ENCODE data around the gene SMARCAL1. TPM values are rescaled to one million over a fixed set of nuclear protein-coding genes. Genes with fewer than 3 reads are reported as not detected.
A peak's percentile ranks its signal among the peaks of the same experiment; 100 is the strongest.

Gene SMARCAL1
- total RNA-seq, 1 experiment from 2014 or later: 25.4 TPM

DNA sequence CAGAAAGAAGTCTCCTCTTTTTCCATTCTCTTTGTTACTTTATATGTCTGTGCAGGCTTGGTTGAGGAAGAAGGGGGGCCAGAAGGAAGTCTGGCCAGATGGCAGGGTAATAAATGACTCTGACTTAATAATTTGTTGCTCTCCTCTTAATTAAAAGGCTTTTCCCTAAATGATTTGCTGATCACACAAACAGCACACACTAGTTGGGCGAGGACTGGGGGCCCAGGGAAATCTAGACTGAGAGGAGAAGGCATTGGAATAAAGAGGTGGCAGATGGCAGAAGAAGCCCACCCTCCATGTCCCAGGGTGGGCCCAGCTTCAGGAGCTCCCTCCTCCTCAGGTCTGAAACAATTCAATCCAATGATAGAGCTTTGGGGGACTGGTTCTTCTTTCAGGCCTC is 12.7 kb upstream of the SMARCAL1 start:
- no peak overlapping the region for H3K4me3 Mint-ChIP-seq (ENCODE audit: low read depth, unreplicated experiment)
- H3K4me1 Mint-ChIP-seq (ENCODE audit: low read depth, unreplicated experiment): no peaks in the 10 kb centered on the region
- peaks cover 5% of the 10 kb centered on the region for H3K9me3 Mint-ChIP-seq (ENCODE audit: low read depth, unreplicated experiment)
- no peak overlapping the region for H3K27ac Mint-ChIP-seq (ENCODE audit: unreplicated experiment)
- no TSS peak for BruUV-seq (replicated peaks)
- TF ChIP-seq, protein P1, sequence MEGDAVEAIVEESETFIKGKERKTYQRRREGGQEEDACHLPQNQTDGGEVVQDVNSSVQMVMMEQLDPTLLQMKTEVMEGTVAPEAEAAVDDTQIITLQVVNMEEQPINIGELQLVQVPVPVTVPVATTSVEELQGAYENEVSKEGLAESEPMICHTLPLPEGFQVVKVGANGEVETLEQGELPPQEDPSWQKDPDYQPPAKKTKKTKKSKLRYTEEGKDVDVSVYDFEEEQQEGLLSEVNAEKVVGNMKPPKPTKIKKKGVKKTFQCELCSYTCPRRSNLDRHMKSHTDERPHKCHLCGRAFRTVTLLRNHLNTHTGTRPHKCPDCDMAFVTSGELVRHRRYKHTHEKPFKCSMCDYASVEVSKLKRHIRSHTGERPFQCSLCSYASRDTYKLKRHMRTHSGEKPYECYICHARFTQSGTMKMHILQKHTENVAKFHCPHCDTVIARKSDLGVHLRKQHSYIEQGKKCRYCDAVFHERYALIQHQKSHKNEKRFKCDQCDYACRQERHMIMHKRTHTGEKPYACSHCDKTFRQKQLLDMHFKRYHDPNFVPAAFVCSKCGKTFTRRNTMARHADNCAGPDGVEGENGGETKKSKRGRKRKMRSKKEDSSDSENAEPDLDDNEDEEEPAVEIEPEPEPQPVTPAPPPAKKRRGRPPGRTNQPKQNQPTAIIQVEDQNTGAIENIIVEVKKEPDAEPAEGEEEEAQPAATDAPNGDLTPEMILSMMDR (IDR thresholded peaks at IDR 0.05; ENCODE audit: unreplicated experiment): no peak
- H3K27me3 Mint-ChIP-seq (ENCODE audit: unreplicated experiment): peaks cover 46% of the 10 kb centered on the region
- no peak for DNase-seq
- no peaks in the 10 kb centered on the region for H3K36me3 Mint-ChIP-seq (ENCODE audit: insufficient read depth, unreplicated experiment)
- CTCF ChIA-PET: no interaction called here
- intact Hi-C loops (cut with micrococcal nuclease; ENCODE audit: unreplicated experiment): loop anchor here (5.0 kb wide), 1 partner anchor 177 kb away; no protein-coding TSS in a partner anchor

DNA sequence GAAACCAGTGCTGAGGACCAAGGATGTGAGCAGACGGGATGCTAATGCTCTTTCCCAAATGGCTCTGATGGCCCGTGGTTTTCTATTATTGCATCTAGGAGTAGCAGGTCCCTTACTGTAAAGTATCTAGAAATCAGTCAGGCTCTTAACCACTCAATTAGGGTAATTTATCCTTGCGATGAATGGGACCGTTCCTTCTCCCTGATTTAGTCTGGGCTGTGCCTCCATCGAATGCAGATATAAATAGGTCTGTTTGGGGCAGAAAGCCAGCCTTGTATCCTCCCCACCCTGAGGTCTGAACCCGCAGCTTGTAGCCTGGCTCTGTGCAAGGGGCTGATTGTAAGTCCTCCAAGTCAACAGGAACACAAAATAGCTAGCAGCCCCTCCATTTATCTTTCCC is 9.5 kb upstream of the SMARCAL1 start:
- Mint-ChIP-seq H3K27ac (ENCODE audit: unreplicated experiment) (no peak overlapping the region), H3K27me3 (ENCODE audit: unreplicated experiment) (peaks cover 54% of the 10 kb centered on the region), H3K36me3 (ENCODE audit: insufficient read depth, unreplicated experiment) (no peaks in the 10 kb centered on the region), H3K4me3 (ENCODE audit: low read depth, unreplicated experiment) (no peak overlapping the region), H3K9me3 (ENCODE audit: low read depth, unreplicated experiment) (peaks cover 5% of the 10 kb centered on the region), H3K4me1 (ENCODE audit: low read depth, unreplicated experiment) (no peaks in the 10 kb centered on the region)
- intact Hi-C loops (cut with micrococcal nuclease; ENCODE audit: unreplicated experiment): loop anchor here (5.0 kb wide), 1 partner anchor 180 kb away; no protein-coding TSS in a partner anchor
- CTCF ChIA-PET: interaction anchor here (0.6 kb wide), 2 partner anchors 9 to 102 kb away, joined by 3 to 4 read pairs; partner anchors contain the start of gene SMARCAL1
- TF ChIP-seq, protein P1 (IDR thresholded peaks at IDR 0.05; ENCODE audit: unreplicated experiment): no peak
- no peak for DNase-seq
- BruUV-seq (replicated peaks): no TSS peak

DNA sequence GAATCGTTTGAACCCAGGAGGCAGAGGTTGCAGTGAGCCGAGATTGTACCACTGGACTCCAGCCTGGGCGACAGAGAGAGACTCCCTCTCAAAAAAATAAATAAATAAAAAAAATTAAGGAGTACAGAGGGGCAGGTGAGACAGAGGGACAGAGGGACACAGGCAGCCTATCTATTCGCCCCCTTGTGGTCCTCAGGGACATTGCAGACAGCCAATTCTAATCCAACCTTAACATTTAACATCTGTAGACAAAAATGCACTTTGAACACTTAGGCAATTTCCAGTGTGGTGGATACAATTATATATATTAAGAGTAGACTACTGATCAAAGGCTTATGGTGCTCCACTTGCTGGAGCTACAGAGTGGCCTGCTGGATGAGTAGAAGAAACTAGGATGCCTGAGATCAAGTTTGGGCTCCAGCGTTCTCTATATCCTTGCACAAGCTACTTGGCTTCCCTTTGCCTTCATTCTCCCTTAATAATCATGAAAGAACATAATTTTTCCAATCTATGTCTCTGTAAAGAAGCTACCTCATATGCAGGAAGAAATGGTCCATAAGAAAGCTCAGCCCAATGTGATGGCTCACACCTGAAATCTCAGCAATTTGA is 8.2 kb upstream of the SMARCAL1 start:
- intact Hi-C loops (cut with micrococcal nuclease; ENCODE audit: unreplicated experiment): loop anchor here (5.0 kb wide), 1 partner anchor 182 kb away; no protein-coding TSS in a partner anchor
- TF ChIP-seq, protein P1 (IDR thresholded peaks at IDR 0.05; ENCODE audit: unreplicated experiment): peak; percentile 81
- DNase-seq: peak; percentile 46
- Mint-ChIP-seq H3K9me3 (ENCODE audit: low read depth, unreplicated experiment) (peaks cover 5% of the 10 kb centered on the region), H3K36me3 (ENCODE audit: insufficient read depth, unreplicated experiment) (no peaks in the 10 kb centered on the region), H3K27me3 (ENCODE audit: unreplicated experiment) (peaks cover 65% of the 10 kb centered on the region), H3K27ac (ENCODE audit: unreplicated experiment) (no peak overlapping the region), H3K4me1 (ENCODE audit: low read depth, unreplicated experiment) (no peaks in the 10 kb centered on the region), H3K4me3 (ENCODE audit: low read depth, unreplicated experiment) (no peak overlapping the region)
- no TSS peak for BruUV-seq (replicated peaks)
- CTCF ChIA-PET: no interaction called here

DNA sequence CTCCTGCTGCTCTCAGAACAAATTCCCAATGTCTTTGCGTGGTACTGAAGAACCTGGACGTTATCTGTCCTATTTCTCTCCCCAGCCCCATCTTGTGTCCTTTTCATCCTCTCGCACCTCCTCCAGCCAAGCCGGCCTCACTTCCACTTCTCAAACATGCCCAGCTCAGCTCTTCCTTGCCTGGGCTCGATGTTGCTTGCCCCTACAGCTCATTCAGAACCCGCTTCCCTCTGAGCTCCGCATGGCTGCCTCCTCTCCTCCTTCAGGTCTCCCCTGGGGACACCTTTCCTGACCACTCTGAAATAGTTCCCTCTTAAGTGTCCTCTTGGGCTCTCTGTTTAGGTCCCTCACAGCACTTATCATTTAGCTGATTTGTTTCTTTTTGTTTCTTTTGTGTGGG is 6.7 kb upstream of the SMARCAL1 start:
- intact Hi-C loops (cut with micrococcal nuclease; ENCODE audit: unreplicated experiment): no loop called here

More for the DNA sequence above, 6.7 kb upstream of the SMARCAL1 start:
- H3K4me1 Mint-ChIP-seq (ENCODE audit: low read depth, unreplicated experiment): no peaks in the 10 kb centered on the region
- TF ChIP-seq, protein P1 (IDR thresholded peaks at IDR 0.05; ENCODE audit: unreplicated experiment): no peak
- DNase-seq: no peak
- no peaks in the 10 kb centered on the region for H3K36me3 Mint-ChIP-seq (ENCODE audit: insufficient read depth, unreplicated experiment)
- no peak overlapping the region for H3K27ac Mint-ChIP-seq (ENCODE audit: unreplicated experiment)
- H3K9me3 Mint-ChIP-seq (ENCODE audit: low read depth, unreplicated experiment): peaks cover 5% of the 10 kb centered on the region
- H3K27me3 Mint-ChIP-seq (ENCODE audit: unreplicated experiment): peaks cover 52% of the 10 kb centered on the region
- no peak overlapping the region for H3K4me3 Mint-ChIP-seq (ENCODE audit: low read depth, unreplicated experiment)
- no TSS peak for BruUV-seq (replicated peaks)
- CTCF ChIA-PET: no interaction called here

All from Calu3 (cell line).